ENCODE measurements around the gene SEC22C.

SEC22C gene

GRCh38 chr3:42539871-42540714 is 41.7 kb downstream of the SEC22C start:
- WGBS (ENCODE audit: insufficient coverage, insufficient read length) = no CpG with 5 or more reads among the region's 14 CpGs
- H3K9me3 ChIP-seq (ENCODE audit: control insufficient read depth, insufficient read depth, low read length) = no peaks in the 10 kb centered on the region
- no peak overlapping the region for H3K4me3 ChIP-seq (ENCODE audit: low read length)
- peak; percentile 87 for DNase-seq (ENCODE audit: low read depth, low spot score)
- H3K27me3 ChIP-seq (ENCODE audit: control insufficient read depth, insufficient read depth, low read length) = no peaks in the 10 kb centered on the region
- peaks cover 4% of the 10 kb centered on the region for H3K4me1 ChIP-seq (ENCODE audit: control insufficient read depth, insufficient read depth, low read length)
- no peaks in the 10 kb centered on the region for H3K36me3 ChIP-seq (ENCODE audit: control insufficient read depth, insufficient read depth, low read length)
- no peak overlapping the region for H3K27ac ChIP-seq (ENCODE audit: low read length)

DNA sequence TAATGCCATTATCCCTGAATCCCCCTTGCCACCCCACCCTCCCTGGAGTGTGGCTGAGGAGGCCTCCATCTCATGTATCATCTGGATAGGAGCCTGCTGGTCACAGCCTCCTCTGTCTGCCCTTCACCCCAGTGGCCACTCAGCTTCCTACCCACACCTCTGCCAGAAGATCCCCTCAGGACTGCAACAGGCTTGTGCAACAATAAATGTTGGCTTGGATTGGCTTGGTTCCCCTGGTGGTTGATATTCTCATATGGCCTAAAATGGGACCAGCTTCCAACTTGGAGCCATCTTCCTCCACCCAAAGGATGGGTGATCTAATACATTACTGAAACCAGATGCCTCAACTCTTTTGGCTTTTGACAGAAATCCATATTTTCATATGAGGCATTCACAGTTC is 44.4 kb downstream of the SEC22C start:
- Histone ChIP-seq H3K9me3 (ENCODE audit: control insufficient read depth, insufficient read depth, low read length) (no peaks in the 10 kb centered on the region), H3K27ac (ENCODE audit: low read length) (no peak overlapping the region), H3K4me1 (ENCODE audit: control insufficient read depth, insufficient read depth, low read length) (peaks cover 7% of the 10 kb centered on the region), H3K4me3 (ENCODE audit: low read length) (no peak overlapping the region), H3K27me3 (ENCODE audit: control insufficient read depth, insufficient read depth, low read length) (no peaks in the 10 kb centered on the region), H3K36me3 (ENCODE audit: control insufficient read depth, insufficient read depth, low read length) (no peaks in the 10 kb centered on the region)
- no peak for DNase-seq (ENCODE audit: low read depth, low spot score)

- H3K4me3 ChIP-seq (ENCODE audit: low read length) = no peak overlapping the region
- no peaks in the 10 kb centered on the region for H3K36me3 ChIP-seq (ENCODE audit: control insufficient read depth, insufficient read depth, low read length)
- H3K4me1 ChIP-seq (ENCODE audit: control insufficient read depth, insufficient read depth, low read length) = peaks cover 7% of the 10 kb centered on the region
- no CpG with 5 or more reads among the region's 35 CpGs for WGBS (ENCODE audit: insufficient coverage, insufficient read length)
- DNase-seq (ENCODE audit: low read depth, low spot score) = peak; percentile 55
- no peaks in the 10 kb centered on the region for H3K9me3 ChIP-seq (ENCODE audit: control insufficient read depth, insufficient read depth, low read length)
- H3K27me3 ChIP-seq (ENCODE audit: control insufficient read depth, insufficient read depth, low read length) = no peaks in the 10 kb centered on the region
- H3K27ac ChIP-seq (ENCODE audit: low read length) = no peak overlapping the region
Measured at GRCh38 chr3:42535981-42536784, 45.6 kb downstream of the SEC22C start.

GRCh38 chr3:42533161-42533897 is 48.4 kb downstream of the SEC22C start:
- no peaks in the 10 kb centered on the region for H3K9me3 ChIP-seq (ENCODE audit: control insufficient read depth, insufficient read depth, low read length)
- DNase-seq (ENCODE audit: low read depth, low spot score) = no peak
- H3K27ac ChIP-seq (ENCODE audit: low read length) = no peak overlapping the region
- no peaks in the 10 kb centered on the region for H3K27me3 ChIP-seq (ENCODE audit: control insufficient read depth, insufficient read depth, low read length)
- WGBS (ENCODE audit: insufficient coverage, insufficient read length) = no CpG with 5 or more reads among the region's 7 CpGs
- peaks cover 7% of the 10 kb centered on the region for H3K4me1 ChIP-seq (ENCODE audit: control insufficient read depth, insufficient read depth, low read length)
- H3K36me3 ChIP-seq (ENCODE audit: control insufficient read depth, insufficient read depth, low read length) = no peaks in the 10 kb centered on the region
- no peak overlapping the region for H3K4me3 ChIP-seq (ENCODE audit: low read length)

GRCh38 chr3:42532229-42532628 is 49.5 kb downstream of the SEC22C start:
- peaks cover 8% of the 10 kb centered on the region for H3K4me1 ChIP-seq (ENCODE audit: control insufficient read depth, insufficient read depth, low read length)
- H3K9me3 ChIP-seq (ENCODE audit: control insufficient read depth, insufficient read depth, low read length) = no peaks in the 10 kb centered on the region
- no peak for DNase-seq (ENCODE audit: low read depth, low spot score)
- H3K27ac ChIP-seq (ENCODE audit: low read length) = no peak overlapping the region
- no CpG with 5 or more reads among the region's 4 CpGs for WGBS (ENCODE audit: insufficient coverage, insufficient read length)
- H3K27me3 ChIP-seq (ENCODE audit: control insufficient read depth, insufficient read depth, low read length) = no peaks in the 10 kb centered on the region
- H3K4me3 ChIP-seq (ENCODE audit: low read length) = no peak overlapping the region
- no peaks in the 10 kb centered on the region for H3K36me3 ChIP-seq (ENCODE audit: control insufficient read depth, insufficient read depth, low read length)

DNA sequence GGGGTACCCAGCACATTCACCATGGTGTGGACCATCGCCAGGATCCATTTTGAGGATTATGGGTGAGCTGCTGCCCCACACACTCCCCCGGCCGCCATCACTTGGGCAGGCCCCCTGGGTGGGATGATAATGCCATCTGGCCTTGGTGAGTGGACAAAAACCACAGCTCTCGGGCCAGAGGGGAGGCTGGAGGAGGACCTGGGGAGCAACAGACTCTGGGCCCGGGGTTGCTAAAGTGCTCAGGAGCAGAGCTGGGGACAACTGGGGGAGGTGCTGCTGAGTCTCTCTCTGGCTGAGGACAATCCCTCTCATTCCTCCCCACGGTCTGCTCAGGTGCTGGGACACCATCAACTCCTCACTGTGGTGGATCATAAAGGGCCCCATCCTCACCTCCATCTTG is 50.3 kb downstream of the SEC22C start:
- H3K9me3 ChIP-seq (ENCODE audit: control insufficient read depth, insufficient read depth, low read length) = no peaks in the 10 kb centered on the region
- H3K27ac ChIP-seq (ENCODE audit: low read length) = no peak overlapping the region
- DNase-seq (ENCODE audit: low read depth, low spot score) = no peak
- H3K36me3 ChIP-seq (ENCODE audit: control insufficient read depth, insufficient read depth, low read length) = no peaks in the 10 kb centered on the region
- WGBS (ENCODE audit: insufficient coverage, insufficient read length) = no CpG with 5 or more reads among the region's 6 CpGs
- no peaks in the 10 kb centered on the region for H3K27me3 ChIP-seq (ENCODE audit: control insufficient read depth, insufficient read depth, low read length)
- peaks cover 8% of the 10 kb centered on the region for H3K4me1 ChIP-seq (ENCODE audit: control insufficient read depth, insufficient read depth, low read length)
- H3K4me3 ChIP-seq (ENCODE audit: low read length) = no peak overlapping the region

GRCh38 chr3:42530073-42530472 is 51.7 kb downstream of the SEC22C start:
- no peaks in the 10 kb centered on the region for H3K36me3 ChIP-seq (ENCODE audit: control insufficient read depth, insufficient read depth, low read length)
- no peak overlapping the region for H3K27ac ChIP-seq (ENCODE audit: low read length)
- peaks cover 4% of the 10 kb centered on the region; the same call in 1 of the 2 replicates for H3K4me1 ChIP-seq (ENCODE audit: control insufficient read depth, insufficient read depth, low read length)
- no peaks in the 10 kb centered on the region for H3K27me3 ChIP-seq (ENCODE audit: control insufficient read depth, insufficient read depth, low read length)
- DNase-seq (ENCODE audit: low read depth, low spot score) = no peak
- no peak overlapping the region for H3K4me3 ChIP-seq (ENCODE audit: low read length)
- H3K9me3 ChIP-seq (ENCODE audit: control insufficient read depth, insufficient read depth, low read length) = no peaks in the 10 kb centered on the region

- H3K4me1 ChIP-seq (ENCODE audit: control insufficient read depth, insufficient read depth, low read length) = peaks cover 4% of the 10 kb centered on the region; the same call in 1 of the 2 replicates
- no peaks in the 10 kb centered on the region for H3K9me3 ChIP-seq (ENCODE audit: control insufficient read depth, insufficient read depth, low read length)
- H3K27me3 ChIP-seq (ENCODE audit: control insufficient read depth, insufficient read depth, low read length) = no peaks in the 10 kb centered on the region
- no peak overlapping the region for H3K27ac ChIP-seq (ENCODE audit: low read length)
- H3K36me3 ChIP-seq (ENCODE audit: control insufficient read depth, insufficient read depth, low read length) = no peaks in the 10 kb centered on the region
- no CpG with 5 or more reads among the region's 2 CpGs for WGBS (ENCODE audit: insufficient coverage, insufficient read length)
- H3K4me3 ChIP-seq (ENCODE audit: low read length) = no peak overlapping the region
- DNase-seq (ENCODE audit: low read depth, low spot score) = no peak
Measured at GRCh38 chr3:42529468-42529867, 52.3 kb downstream of the SEC22C start.

DNA sequence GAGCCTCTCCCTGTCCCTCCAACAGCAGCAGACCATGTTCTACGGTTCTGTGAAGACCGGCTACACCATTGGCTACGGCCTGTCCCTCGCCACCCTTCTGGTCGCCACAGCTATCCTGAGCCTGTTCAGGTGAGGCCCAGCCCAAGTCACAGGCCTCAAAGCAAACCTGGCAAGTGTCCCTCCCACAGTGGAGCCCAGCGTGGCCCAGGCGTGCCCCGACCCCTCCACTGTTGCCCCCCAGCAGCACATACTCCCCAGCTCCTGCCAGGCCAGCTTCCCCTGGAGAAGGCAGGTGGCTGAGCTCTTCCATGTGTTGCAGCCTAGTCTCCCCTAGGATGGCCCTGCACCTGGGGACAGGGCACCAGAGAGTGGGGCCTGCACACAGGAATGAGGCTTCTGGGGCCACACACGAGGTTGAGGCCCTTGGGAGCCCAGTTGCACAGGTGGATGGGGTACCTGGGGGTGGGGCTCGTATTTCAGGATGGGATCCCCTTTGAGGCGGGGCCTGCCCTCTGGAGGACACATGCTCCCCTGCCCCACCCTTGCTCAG is 54.3 kb downstream of the SEC22C start:
- no peaks in the 10 kb centered on the region for H3K9me3 ChIP-seq (ENCODE audit: control insufficient read depth, insufficient read depth, low read length)
- DNase-seq (ENCODE audit: low read depth, low spot score) = no peak
- no peaks in the 10 kb centered on the region for H3K36me3 ChIP-seq (ENCODE audit: control insufficient read depth, insufficient read depth, low read length)
- H3K27me3 ChIP-seq (ENCODE audit: control insufficient read depth, insufficient read depth, low read length) = no peaks in the 10 kb centered on the region
- peaks cover 1% of the 10 kb centered on the region; the same call in 1 of the 2 replicates for H3K4me1 ChIP-seq (ENCODE audit: control insufficient read depth, insufficient read depth, low read length)
- no peak overlapping the region for H3K27ac ChIP-seq (ENCODE audit: low read length)
- WGBS (ENCODE audit: insufficient coverage, insufficient read length) = no CpG with 5 or more reads among the region's 11 CpGs
- no peak overlapping the region for H3K4me3 ChIP-seq (ENCODE audit: low read length)
